ENCODE measurements around the gene FIGNL2.
A peak's percentile ranks its signal among the peaks of the same experiment; 100 is the strongest.
"Not testable (repeated sequence)": the region's sequence is repeated elsewhere in the genome, so short reads cannot be mapped to it uniquely, and the experiment has no call there.

The FIGNL2 gene, protein sequence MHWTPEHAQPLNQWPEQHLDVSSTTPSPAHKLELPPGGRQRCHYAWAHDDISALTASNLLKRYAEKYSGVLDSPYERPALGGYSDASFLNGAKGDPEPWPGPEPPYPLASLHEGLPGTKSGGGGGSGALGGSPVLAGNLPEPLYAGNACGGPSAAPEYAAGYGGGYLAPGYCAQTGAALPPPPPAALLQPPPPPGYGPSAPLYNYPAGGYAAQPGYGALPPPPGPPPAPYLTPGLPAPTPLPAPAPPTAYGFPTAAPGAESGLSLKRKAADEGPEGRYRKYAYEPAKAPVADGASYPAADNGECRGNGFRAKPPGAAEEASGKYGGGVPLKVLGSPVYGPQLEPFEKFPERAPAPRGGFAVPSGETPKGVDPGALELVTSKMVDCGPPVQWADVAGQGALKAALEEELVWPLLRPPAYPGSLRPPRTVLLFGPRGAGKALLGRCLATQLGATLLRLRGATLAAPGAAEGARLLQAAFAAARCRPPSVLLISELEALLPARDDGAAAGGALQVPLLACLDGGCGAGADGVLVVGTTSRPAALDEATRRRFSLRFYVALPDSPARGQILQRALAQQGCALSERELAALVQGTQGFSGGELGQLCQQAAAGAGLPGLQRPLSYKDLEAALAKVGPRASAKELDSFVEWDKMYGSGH

GRCh38 chr12:51848326-51848727, at the start of gene FIGNL2:
FIGNL2 (minus strand) TSS chr12:51848718; CDS start chr12:51822413, 26,305 bp downstream.
- DNase-seq: no peak

DNA sequence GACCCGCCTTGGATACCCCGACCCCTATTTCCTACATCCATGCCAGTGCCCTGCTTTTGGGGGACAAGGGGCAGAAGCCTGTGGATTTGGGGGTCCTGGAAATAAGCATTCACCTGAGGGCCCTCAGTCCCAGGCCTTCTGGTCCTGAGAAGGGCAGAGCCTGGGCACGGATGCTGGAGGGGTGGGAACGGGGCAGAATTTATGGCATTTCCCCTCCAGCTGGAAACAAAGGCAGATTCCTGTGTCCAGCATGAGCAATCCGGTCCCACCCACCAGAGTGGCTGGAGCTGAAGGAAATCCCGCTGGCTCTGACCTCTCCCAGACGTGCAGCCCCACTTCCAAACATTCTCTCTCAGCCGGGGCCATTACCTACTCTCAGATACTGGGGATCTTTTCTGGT, 48.7 kb upstream of the FIGNL2 start:
- no peak for DNase-seq

DNA sequence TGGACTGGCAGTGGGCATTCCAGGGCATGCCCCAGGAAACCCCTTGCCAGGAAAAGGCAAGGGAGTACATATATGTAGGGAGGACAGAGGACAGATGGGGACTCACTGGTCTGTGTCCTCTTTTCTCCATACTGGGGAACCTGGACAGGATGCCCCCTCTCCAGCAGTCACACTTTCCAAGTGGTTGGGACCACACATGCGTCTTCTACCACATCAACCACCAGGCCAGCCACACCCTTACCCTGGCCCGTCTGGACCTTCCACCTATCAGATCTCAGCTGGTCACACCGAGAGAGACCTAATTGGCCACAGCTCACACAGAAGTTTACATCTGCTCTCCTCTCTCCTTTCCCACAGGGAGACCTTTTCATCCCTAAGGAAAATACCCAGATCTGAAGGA, 47.7 kb upstream of the FIGNL2 start:
- no peak for DNase-seq

- DNase-seq: no peak
Observed at GRCh38 chr12:51895378-51896135, 47.0 kb upstream of the FIGNL2 start.

GRCh38 chr12:51893786-51894185, 45.3 kb upstream of the FIGNL2 start:
- no peak for DNase-seq

DNA sequence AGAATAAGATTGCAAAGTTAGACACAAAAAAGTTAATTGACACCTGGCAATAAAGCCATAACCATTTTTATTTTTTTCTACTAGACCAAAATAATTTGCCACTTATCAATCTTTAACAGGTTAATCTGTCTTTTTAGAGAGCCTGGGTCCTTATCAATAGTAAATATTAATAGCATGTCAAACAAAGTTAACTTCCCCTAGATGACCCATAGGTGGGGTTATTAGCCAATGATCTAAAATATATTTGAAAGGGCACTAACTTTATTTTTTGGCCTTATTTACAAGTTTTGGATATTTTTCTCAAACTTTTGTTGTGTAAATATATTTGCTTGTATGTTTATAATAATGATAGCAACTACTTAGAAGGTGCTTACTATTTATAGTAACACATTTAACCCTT, 43.3 kb upstream of the FIGNL2 start:
- DNase-seq: no peak

DNA sequence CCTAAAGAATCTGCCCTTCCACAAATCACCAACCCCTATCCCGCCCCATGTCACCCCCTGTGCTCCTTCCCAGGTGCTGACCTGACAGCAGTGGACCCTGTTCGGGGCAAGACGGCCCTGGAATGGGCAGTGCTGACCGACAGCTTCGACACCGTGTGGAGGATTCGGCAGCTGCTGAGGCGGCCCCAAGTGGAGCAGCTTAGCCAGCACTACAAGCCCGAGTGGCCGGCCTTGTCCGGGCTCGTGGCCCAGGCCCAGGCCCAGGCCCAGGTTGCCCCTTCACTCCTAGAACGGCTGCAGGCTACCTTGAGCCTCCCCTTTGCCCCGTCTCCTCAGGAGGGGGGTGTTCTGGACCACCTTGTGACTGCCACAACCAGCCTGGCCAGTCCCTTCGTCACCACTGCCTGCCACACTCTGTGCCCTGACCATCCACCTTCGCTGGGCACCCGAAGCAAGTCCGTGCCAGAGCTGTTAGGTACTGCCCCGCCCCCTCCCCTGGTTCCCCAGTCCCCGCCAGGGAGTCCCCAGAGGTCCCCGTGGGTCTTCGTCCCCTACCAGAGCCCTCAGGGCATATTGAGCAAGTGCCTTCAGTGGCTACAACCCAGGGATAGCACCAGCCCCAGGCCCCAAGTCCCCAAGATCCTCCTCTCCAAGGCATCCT, 42.1 kb upstream of the FIGNL2 start:
- no peak for DNase-seq

- no peak for DNase-seq
Observed at GRCh38 chr12:51890133-51890464, 41.6 kb upstream of the FIGNL2 start.

GRCh38 chr12:51889216-51890132, 41.0 kb upstream of the FIGNL2 start:
- no peak for DNase-seq

DNA sequence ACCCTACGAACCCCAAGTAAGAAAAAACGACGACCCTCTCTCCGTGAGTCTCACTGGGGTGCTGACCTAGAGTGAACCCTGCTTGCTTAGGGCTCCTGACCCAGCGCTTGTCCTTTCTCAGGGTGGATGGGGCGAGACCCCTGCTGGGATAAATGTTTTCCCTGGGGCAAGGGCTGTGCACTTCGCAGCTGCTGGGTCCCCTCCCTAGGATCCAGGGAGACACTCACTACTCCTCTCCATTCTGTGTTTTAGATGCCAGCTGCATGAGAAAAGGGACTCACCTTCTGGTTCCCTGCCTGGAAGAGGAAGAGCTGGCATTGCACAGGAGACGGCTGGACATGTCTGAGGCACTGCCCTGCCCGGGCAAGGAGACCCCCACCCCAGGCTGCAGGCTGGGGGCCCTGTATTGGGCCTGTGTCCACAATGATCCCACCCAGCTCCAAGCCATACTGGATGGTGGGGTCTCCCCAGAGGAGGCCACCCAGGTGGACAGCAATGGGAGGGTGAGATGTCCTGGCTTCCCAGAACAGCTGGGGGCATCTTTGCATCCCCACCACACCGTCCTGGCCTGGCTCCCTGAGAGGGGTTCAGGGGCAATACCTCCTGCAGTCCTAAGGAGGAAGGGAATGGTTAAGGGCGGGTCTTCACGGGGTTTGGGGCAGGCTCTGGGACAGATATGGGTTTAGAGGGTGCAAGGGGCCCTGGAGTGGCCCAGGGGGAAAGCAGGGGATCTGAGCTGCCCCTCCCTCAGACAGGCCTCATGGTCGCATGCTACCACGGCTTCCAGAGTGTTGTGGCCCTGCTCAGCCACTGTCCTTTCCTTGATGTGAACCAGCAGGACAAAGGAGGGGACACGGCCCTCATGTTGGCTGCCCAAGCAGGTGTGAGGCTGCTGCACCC, 40.0 kb upstream of the FIGNL2 start:
- no peak for DNase-seq

GRCh38 chr12:51887476-51888315, 39.2 kb upstream of the FIGNL2 start, which contains the start of gene ANKRD33:
ANKRD33 (plus strand) TSS chr12:51888103; CDS start chr12:51888187, 84 bp downstream.
- DNase-seq: no peak

GRCh38 chr12:51886021-51886710, 37.6 kb upstream of the FIGNL2 start:
- peak; percentile 37 for DNase-seq

- DNase-seq: not testable (repeated sequence)
Observed at GRCh38 chr12:51885294-51886020, 36.9 kb upstream of the FIGNL2 start.

GRCh38 chr12:51884676-51885229, 36.2 kb upstream of the FIGNL2 start:
- DNase-seq: no peak

GRCh38 chr12:51883998-51884675, 35.6 kb upstream of the FIGNL2 start:
- no peak for DNase-seq

DNA sequence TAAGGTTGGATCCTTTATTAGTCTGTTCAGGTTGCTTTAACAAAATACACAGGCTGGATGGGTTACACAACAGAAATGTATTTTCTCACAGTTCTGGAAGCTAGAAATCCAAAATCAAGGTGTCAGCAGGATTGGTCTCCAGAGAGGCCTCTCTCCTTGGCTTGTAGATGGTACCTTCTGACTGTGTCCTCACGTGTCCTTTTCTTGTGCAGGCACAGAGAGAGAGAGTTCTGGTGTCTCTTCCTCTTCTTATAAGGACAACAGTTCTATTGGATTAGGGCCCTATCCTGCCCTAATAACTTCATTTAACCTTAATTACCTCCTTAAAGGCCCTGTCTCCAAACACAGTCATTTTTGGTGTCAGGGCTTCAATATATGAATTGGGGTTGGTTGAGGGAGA, 34.8 kb upstream of the FIGNL2 start:
- no peak for DNase-seq

DNA sequence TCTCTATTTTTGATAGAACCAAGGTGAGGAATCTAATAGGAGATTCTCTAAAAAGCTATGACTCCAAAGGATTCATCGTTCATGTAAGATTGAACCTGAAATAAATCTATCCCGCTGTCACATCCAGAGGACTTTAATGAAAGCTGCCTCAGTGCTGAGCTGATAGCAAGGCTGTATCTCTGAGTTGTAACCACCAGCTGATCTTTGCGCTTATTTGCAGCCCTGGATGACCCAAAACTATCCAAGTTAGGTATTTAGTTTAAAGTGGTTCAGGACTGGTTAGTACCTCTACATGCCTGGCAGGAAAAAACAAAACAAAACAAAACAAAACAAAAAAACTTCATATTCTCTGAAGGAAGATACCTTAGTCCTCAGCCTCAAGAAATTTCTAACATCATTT, 30.6 kb upstream of the FIGNL2 start:
- DNase-seq: no peak

DNA sequence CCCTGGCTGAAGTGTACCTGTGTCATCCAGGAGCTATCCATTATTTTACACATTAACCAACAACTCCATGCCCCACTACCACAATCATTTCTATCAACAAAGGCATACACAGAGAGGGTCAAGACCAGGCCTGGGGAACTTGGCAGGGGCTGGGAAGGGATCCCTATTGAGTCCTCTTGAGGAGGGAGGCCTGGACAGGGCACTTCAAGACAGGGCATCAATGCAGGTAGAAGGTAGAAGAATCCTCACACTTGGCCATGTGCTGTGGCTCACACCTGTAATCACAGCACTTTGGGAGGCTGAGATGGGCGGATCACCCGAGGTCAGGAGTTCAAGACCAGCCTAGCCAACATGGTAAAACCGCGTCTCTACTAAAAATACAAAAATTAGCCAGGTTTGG, 26.0 kb upstream of the FIGNL2 start:
- no peak for DNase-seq
